DND-41 (cell line): ENCODE measurements around the gene RBMS3.
A peak's percentile ranks its signal among the peaks of the same experiment; 100 is the strongest.

Experiments used
- ATAC-seq: fragments of 200-7000 bp; cut with Tn5 transposase; 3 replicates; pipeline ENCODE4 v1.9.1; 2021; ENCODE audit warnings: low read depth; ENCODE audit not compliant: insufficient read depth
- DNase-seq: peaks from one replicate; pipeline ENCODE4 v3.0.0-alpha.2; 2020
- H2AFZ ChIP-seq: 2 replicates; pipeline ENCODE4 v1.6.0; 2012; ENCODE audit warnings: low read depth, low read length
- H3K27ac ChIP-seq: 2 replicates; pipeline ENCODE4 v1.5.1; 2012; ENCODE audit warnings: low read length, inconsistent platforms
- H3K27me3 ChIP-seq: fragments of 200-600 bp; sonication (generic); 2 replicates; pipeline ENCODE4 v1.6.0; 2012; ENCODE audit warnings: low read length, mild to moderate bottlenecking, inconsistent platforms; ENCODE audit not compliant: insufficient read depth, poor library complexity
- H3K36me3 ChIP-seq: 2 replicates; pipeline ENCODE4 v1.5.1; 2012; ENCODE audit warnings: low read length, inconsistent platforms; ENCODE audit not compliant: insufficient read depth
- H3K4me1 ChIP-seq: 2 replicates; pipeline ENCODE4 v1.5.1; 2012; ENCODE audit warnings: mild to moderate bottlenecking, low read length; ENCODE audit not compliant: insufficient read depth
- H3K4me2 ChIP-seq: 2 replicates; pipeline ENCODE4 v1.6.0; 2012; ENCODE audit warnings: mild to moderate bottlenecking, moderate library complexity, low read length, inconsistent platforms; ENCODE audit not compliant: insufficient read depth
- H3K4me3 ChIP-seq, 2 experiments: fragments of 200-600 bp in 1 of 2; shearing (Covaris generic) in 1 of 2; 2 replicates each; pipeline ENCODE4 v1.5.1; 2012 to 2016; ENCODE audit warnings: inconsistent platforms in 2 of 2, low read length in 2 of 2, mild to moderate bottlenecking in 2 of 2, low read depth in 1 of 2, moderate library complexity in 1 of 2
- H3K79me2 ChIP-seq: 2 replicates; pipeline ENCODE4 v1.6.0; 2012; ENCODE audit warnings: low read length, inconsistent platforms; ENCODE audit not compliant: insufficient read depth
- H3K9ac ChIP-seq: 2 replicates; pipeline ENCODE4 v1.6.0; 2012; ENCODE audit warnings: low read depth, mild to moderate bottlenecking, inconsistent platforms, low read length, moderate library complexity
- H3K9me3 ChIP-seq: 2 replicates; pipeline ENCODE4 v1.5.1; 2012; ENCODE audit warnings: low read length, moderate library complexity, mild to moderate bottlenecking, inconsistent platforms; ENCODE audit not compliant: insufficient read depth, severe bottlenecking
- H4K20me1 ChIP-seq: 2 replicates; pipeline ENCODE4 v1.6.0; 2012; ENCODE audit warnings: low read length; ENCODE audit not compliant: insufficient read depth
- CTCF ChIP-seq: IDR thresholded peaks from 2 replicates; pipeline ENCODE4 v1.5.1; 2012; ENCODE audit warnings: borderline replicate concordance, low read length, moderate library complexity, mild to moderate bottlenecking; ENCODE audit not compliant: poor library complexity, severe bottlenecking; ENCODE audit errors: extremely low read depth
- EZH2 ChIP-seq: IDR thresholded peaks from 3 replicates; pipeline ENCODE4 v1.6.1; 2012; ENCODE audit warnings: borderline replicate concordance, low read depth, mild to moderate bottlenecking, moderate library complexity, low read length, inconsistent platforms; ENCODE audit not compliant: severe bottlenecking

Gene RBMS3

GRCh38 chr3:29263476-29263875 is 17.4 kb upstream of the RBMS3 start:
- Histone ChIP-seq H2AFZ (no peak overlapping the region), H3K9ac (no peak overlapping the region), H3K4me3 (no peak overlapping the region), H3K27ac (no peak overlapping the region), H3K4me2 (no peak overlapping the region), H4K20me1 (no peaks in the 10 kb centered on the region), H3K27me3 (no peaks in the 10 kb centered on the region), H3K9me3 (no peaks in the 10 kb centered on the region), H3K4me1 (no peaks in the 10 kb centered on the region), H3K79me2 (no peaks in the 10 kb centered on the region), H3K36me3 (no peaks in the 10 kb centered on the region)
- ATAC-seq (no peak), DNase-seq (no peak)
- TF ChIP-seq EZH2 = no peak
- no peak for TF ChIP-seq CTCF

- ATAC-seq (no peak), DNase-seq (no peak)
- H3K27ac ChIP-seq = no peak overlapping the region
- H2AFZ ChIP-seq = no peak overlapping the region
- H3K9ac ChIP-seq = no peak overlapping the region
- H3K9me3 ChIP-seq = no peaks in the 10 kb centered on the region
- no peak overlapping the region for H3K4me3 ChIP-seq
- no peaks in the 10 kb centered on the region for H3K79me2 ChIP-seq
- no peaks in the 10 kb centered on the region for H3K36me3 ChIP-seq
- no peaks in the 10 kb centered on the region for H3K27me3 ChIP-seq
- no peak overlapping the region for H3K4me2 ChIP-seq
- no peaks in the 10 kb centered on the region for H4K20me1 ChIP-seq
- no peaks in the 10 kb centered on the region for H3K4me1 ChIP-seq
- TF ChIP-seq CTCF = no peak
- TF ChIP-seq EZH2 = no peak
Observed at GRCh38 chr3:29265509-29266072, 15.3 kb upstream of the RBMS3 start.

DNA sequence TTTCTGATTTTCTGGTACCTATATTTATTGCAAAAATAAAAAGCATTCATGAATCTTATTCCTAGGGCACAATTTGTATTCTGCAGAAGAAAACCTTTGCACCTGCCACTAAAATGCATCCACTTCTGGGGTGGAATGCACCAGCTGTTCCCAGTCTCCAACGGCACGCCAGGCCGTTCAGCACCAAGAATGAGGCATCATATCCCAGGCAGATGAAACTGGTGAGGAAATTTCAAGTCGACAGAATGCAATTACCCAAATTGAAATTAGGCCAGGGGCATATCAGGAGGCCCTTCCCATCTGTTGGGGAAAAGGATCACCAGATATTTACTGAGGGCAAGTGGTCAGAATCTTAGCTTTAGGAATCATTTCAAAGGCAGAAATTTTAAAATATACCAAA is 13.6 kb upstream of the RBMS3 start:
- TF ChIP-seq EZH2 (no peak), CTCF (no peak)
- H3K4me1 ChIP-seq = no peaks in the 10 kb centered on the region
- H3K4me2 ChIP-seq = no peak overlapping the region
- no peak overlapping the region for H3K9ac ChIP-seq
- DNase-seq (no peak), ATAC-seq (no peak)
- H3K27ac ChIP-seq = no peak overlapping the region
- no peaks in the 10 kb centered on the region for H3K27me3 ChIP-seq
- H3K36me3 ChIP-seq = no peaks in the 10 kb centered on the region
- H3K9me3 ChIP-seq = no peaks in the 10 kb centered on the region
- no peak overlapping the region for H2AFZ ChIP-seq
- no peak overlapping the region for H3K4me3 ChIP-seq
- no peaks in the 10 kb centered on the region for H4K20me1 ChIP-seq
- no peaks in the 10 kb centered on the region for H3K79me2 ChIP-seq

DNA sequence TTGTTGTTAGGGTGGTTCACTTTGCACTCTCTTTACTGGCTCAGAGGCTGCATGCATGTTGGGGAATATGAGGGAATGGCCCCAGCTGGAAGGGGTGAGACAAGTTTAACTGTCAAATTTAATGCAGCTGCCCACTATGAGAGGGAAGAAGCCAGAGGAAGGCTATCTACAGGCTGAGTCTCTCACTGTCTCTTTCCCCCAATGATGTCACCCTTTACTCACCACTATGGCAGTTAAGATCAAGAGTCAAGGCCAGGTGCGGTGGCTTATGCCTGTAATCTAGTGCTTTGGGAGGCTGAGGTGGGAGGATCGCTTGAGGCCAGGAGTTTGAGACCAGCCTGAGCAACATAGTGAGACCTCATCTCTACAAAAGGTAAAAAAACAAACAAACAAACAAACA is 12.2 kb upstream of the RBMS3 start:
- H3K36me3 ChIP-seq = no peaks in the 10 kb centered on the region
- H2AFZ ChIP-seq = no peak overlapping the region
- no peak overlapping the region for H3K27ac ChIP-seq
- no peaks in the 10 kb centered on the region for H4K20me1 ChIP-seq
- H3K27me3 ChIP-seq = no peaks in the 10 kb centered on the region
- no peaks in the 10 kb centered on the region for H3K4me1 ChIP-seq
- H3K9ac ChIP-seq = no peak overlapping the region
- no peaks in the 10 kb centered on the region for H3K79me2 ChIP-seq
- TF ChIP-seq CTCF (no peak), EZH2 (no peak)
- no peak overlapping the region for H3K4me2 ChIP-seq
- DNase-seq (no peak), ATAC-seq (peak; percentile 62; the same call in 1 of the 3 replicates)
- no peaks in the 10 kb centered on the region for H3K9me3 ChIP-seq
- no peak overlapping the region for H3K4me3 ChIP-seq
